GM15510 (cell line): ENCODE data around the gene ZBTB16.

Source experiments
- POLR2A ChIP-seq: IDR thresholded peaks from 3 replicates; pipeline ENCODE4 v1.6.1; 2011; ENCODE audit warnings: borderline replicate concordance; ENCODE audit not compliant: insufficient read length; ENCODE audit errors: extremely low read depth

Gene ZBTB16

DNA sequence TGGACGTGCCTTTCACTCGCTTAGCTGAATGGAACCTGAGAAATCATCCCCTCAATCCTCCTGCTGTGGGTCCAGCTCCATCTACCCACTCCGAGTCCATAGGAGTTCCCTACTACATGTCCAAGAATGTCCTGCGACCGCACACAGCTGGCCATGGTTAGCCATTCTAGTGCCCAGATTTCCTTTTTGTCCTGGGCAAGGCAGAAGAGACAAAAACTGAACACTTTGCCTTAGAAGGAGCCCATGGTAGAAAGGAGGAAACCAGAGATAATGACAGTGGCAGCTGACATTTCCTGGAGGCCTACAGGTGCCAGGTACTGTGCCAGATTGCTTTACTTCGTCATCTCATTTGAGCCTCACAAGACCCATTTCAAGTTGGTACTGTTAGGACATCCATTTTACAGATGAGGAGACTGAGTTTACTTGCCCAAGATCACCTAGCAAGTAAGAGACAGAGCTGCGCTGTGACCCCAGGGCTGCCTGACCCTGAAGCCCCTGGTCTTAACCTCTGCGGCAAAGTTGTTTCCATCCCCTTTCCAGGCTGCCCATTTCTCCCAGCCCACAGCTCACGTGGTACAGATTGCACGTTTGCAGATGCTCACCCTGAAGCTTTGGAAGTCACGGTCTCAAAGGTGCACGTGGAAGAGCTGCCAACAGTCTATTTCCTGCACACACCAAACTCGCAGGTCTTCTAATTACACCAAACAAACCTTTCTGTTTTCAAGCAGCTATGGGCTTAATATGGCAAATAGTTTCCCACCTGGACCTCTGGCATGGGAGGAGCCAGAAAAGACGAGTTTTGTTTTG lies 112.7 kb downstream of the ZBTB16 start:
- no peak for TF ChIP-seq POLR2A

DNA sequence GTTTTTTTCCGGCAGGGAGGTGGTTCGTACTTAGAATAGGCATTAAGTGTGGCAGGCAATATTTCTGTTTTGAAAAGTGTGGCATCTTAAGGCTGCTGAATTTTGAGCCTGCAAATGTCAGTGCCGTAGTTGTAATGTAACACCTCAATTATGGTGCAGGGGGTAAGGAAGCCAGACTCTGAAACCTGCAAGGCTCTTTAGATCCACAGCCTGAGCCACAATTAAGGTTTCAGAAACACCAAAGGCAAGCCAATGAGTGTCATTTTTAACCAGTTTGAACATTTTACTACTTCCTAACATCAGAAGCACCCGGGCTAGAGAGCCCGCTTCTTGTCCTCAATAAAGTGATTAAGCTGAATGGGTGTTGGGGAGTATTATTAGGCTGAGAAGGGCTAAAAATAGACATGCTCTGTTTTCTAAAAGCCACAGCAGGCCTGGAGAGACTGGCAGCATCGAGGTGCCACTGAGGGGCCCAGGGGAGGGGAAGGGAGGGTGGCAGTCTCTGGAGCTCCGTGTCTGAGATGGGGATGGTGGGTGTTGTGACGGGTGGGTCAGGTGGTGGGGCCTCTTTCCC lies 113.4 kb downstream of the ZBTB16 start:
- TF ChIP-seq POLR2A, result no peak

DNA sequence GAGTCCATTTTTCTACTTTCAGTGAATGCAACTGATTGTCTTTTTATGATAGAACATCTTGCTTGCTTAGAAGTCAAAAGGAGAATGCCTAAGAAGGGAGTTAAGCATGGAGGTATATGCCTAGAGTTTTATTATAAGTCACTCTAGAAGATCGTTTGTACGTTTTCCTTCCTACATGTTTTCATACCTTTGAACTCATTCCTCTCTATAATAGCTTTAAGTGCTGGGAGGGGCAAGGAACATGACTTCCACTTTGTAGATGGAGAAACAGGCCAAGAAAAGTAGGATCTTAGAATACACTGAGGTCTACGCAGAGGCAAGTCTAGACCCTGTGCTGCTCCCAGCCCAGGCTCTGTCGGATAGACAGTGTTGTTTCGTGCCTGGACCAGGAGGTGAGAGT lies 114.3 kb downstream of the ZBTB16 start:
- no peak for TF ChIP-seq POLR2A

DNA sequence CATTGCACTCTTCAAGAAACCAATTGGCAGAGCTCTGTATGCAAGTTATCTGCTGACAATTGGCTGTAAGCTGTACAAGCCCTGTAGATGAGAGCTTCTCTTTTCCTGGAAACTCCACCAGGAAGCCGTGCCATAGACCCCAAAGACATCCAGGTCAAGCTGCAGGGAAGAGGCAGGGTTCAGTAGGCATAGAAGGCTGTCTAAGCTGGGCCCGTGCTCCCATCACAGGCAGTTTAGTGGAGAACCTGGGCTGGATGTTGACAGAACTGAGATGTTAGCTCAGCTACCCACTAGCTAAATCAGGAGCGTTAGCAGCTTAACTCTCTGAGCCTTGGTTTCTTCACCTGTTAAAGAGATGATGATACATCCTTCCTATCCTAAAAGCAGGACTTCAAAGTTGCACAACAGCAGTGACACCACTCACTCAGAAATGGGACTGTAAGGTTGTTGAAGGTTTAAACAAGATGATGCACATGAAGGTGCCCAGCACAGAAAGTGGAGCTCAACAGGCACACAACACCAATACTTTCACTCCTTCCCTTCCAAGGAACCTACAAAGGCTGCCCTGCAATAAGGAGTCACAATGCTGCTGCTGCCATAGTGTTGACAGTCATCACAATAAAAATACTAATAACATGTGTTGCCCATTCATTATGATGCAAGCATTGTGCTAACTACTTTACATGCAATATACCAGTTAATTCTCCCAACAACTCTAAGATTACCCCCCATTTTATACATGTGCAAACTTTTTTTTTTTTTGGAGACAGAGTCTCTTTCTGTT lies 115.4 kb downstream of the ZBTB16 start:
- TF ChIP-seq POLR2A, result no peak

DNA sequence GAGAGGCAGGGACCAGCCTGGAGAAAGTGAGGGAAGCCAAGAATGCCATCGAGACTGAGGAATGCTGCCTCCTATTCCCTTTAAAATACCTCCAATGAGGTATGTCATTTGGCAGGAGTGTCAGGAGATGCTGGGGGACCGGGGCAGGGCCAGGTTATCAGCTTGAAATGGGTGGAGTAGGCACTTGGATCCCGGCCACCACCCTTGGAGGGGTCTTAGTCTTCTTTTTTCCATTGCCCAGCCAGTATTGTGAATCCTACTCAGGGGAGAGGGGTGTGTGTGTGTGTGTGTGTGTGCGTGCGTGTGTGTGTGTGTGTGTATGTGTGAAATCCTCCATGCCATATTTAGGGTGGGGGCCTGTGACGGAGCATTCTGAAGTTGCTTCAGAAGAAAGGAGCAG lies 116.2 kb downstream of the ZBTB16 start:
- TF ChIP-seq POLR2A, result no peak

DNA sequence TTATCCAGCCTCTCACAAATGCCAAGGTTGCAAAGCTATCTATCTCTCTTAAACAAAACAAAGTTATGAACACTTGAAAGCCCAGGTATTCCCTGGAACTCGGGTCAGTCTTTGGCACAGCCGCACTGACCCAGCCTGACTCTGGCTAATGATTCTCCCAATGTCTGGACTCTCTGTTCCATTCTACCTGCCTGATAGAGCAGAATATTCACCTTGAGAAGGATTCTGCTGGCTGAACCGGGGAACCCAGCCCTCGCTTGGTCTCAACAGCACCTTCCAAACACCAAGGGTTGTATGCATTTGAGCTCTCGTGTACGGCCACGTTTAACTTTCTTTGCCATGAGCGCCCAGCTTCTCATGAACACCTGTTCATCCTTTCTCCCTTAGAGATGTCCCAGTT lies 116.8 kb downstream of the ZBTB16 start:
- no peak for TF ChIP-seq POLR2A

DNA sequence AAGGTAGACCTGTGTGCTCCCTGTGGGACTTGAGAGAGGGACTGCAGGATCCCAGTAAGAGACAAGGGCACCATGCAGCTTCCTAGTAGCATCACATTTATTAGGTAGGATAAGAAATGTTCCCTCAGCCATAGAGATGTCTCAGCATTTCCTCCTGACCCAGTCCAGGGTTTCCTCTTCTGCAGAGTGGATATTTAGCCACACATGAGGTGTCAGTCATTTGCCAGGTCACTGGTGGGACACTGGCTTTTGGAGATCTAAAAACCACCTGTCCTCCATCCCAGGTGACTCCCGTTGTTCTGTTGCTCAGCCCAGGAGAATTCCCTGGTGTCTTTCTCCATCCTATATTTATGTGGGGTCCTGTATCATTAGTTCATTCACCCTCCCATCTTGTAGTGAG lies 119.1 kb downstream of the ZBTB16 start:
- no peak for TF ChIP-seq POLR2A

DNA sequence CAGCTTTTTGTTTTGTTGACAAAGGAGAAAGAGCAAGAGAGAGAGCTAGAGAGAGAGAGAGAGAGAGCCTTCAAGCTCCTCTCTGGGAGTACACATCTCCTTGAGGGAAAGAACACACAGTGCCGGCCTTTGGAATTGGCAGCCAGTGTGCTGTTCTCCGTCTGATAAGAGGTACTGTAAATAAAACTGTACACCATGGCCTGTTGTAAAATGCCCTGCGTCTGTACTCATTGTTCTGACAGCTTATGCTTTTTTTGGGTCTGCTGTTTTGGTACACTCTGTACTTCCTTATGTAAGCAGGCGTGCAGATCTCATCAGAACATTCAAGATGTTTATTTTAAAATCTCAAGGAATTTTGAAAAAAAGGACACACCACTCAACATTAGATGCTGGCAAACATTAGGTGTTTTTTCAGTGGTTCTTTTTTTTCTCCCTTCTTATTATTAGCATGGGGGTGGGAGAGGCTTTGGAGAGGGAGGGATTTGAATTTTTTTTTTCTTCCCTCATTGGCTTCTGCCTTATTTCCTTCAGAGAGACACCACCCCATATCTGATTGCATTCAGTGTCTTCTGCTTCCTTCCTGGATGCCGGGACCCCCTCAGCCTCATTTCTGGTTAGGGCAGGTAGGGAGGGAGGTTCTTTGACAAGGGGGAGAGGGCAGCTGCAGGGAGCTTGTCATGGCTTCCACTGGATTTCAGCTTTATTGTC lies 119.9 kb downstream of the ZBTB16 start:
- TF ChIP-seq POLR2A, result no peak

DNA sequence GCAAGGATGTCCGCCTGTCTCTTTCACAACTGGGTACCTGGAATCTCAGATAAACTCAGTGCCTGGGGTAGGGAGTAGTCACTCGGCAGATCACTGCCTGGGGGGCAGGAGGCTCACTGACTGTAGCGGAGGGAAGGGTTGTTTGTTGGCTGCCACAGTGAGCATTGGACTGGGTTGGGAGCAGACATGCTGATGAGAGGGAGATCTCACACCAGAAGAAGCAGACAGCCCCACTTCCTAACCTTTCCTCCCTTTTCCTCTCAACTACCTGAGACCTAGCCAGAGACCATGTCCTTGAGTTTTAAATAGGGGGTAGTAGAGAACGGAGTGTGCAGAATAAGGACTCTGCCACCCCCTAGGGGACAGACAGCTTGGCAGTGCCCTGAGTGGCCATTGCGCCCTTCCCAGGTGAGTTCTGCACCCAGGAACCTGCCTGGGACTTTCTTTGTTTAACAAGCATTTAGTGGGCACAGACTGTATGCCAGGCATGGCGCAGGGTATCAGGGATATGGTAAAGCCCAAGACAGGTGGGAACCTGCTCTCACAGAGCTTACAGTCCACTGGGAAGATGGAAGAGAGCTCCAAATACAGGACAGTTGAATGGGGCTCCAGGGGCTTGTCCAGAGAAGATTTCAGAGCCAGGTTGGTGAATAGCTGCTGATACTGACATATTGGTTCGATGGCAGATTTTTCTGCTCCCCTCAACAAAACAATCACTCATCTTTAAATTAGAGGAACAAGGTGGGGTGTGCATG lies 121.0 kb downstream of the ZBTB16 start:
- TF ChIP-seq POLR2A, result no peak

DNA sequence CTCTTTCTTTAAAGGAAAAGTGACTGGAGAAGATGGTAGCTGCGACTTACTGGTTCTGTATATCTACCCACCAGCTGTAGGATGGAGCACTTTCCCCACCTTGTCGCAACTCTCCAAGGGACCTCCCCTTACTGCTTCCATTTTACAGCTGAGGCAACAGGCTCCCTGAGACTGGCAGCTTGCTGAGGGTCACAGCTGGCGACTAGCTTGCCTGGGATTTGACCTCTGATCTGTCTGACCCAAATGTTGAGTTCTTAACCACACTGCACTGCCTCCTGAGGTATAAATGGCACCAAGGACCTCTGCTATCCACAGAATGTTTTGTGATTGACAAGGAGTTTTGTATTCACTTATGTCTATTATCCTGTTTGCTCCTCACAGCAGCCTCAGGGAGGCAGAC lies 121.7 kb downstream of the ZBTB16 start:
- no peak for TF ChIP-seq POLR2A

DNA sequence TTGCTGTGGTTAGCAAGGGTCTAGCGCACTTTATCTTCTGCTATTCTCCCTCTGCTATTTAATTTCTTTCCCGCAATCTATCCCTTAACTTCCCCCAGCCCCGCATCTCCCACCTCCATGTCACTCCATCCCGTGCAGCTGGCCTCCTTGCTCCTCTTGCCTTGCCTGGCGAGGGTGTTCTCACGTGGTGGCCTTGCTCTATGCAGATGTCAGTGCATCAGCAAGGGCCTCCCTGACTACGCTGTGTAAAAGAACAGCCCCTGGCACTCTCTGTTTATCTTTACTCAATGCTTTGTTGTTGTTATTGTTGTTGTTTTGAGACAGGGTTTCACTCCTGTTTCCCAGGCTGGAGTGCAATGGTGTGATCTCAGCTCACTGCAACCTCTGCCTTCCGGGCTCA lies 122.2 kb downstream of the ZBTB16 start:
- TF ChIP-seq POLR2A, result no peak

DNA sequence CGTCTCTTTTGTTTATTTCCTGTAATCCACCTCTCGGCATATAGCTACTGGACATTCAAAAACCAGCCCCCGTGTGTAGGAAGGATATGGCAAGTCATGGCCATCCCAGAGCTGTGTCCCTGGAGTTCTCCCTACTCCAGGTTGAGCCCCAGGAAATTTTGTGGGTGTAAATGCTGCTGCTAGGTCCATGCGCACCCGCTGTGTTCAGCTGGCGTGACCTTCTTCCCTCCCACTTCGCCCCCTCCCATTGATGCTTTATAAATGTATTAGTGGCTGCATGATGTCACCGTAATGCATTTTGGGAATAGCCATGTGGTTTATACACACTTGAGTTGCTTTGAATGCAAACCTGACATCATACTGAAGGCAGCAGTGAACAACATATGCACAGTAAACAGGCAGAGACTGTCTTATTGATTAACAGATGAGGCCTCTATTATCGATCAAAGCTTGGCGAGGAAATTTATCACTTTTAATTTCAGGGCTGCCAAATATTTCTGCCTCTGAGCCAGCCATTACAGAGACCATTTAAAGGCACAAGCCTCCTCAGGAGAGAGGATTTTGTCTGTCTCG lies 123.0 kb downstream of the ZBTB16 start:
- TF ChIP-seq POLR2A, result no peak

DNA sequence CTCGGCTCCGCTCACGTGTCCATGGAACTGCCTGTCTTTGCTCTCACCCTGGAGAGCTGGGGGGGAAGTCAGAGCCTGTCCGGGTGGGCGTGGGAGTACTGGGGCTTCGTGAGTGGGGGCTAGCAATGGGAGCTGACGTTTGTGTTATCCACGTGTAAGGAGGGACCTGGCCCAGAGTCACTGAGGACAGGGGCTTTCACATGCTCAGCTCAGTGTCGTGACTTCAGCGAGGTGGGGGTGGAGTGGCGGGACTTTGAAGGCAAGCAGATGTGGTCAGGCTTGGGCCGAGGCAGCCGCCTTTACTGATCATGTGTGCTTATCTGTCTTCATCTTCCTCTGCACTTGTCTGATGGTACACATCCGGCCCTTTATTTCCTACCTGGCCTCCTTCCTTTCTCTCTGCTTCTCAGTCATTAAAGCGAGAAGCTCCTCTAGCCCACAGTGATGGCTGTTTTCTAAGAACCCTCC lies 123.6 kb downstream of the ZBTB16 start:
- TF ChIP-seq POLR2A, result no peak

DNA sequence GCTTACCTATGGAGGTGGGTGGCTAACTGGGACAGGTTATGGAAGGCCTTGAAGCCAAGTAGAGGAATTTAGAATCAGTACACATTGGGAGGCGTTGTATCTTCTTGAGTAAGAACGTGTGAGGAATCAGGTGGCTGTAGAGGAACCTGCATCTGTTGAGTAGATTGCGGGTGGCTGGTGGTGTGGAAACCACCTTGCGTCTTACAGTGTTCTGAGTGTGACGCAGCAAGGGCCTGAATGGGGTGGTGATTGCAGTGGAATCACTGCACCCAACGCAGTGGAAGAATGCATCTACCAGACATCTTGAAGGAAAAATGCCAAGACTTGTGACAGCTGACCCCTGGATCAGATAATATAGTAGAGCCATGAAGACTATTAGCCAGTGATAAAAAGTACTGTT lies 125.9 kb downstream of the ZBTB16 start:
- TF ChIP-seq POLR2A, result no peak
